Left lung (tissue), 10 donors: Measurements from ENCODE around the gene SENP6. TPM values are rescaled to one million over a fixed set of nuclear protein-coding genes. Genes with fewer than 3 reads are reported as not detected.
"Not testable (repeated sequence)": the region's sequence is repeated elsewhere in the genome, so short reads cannot be mapped to it uniquely, and the experiment has no call there.

Experiments
- ATAC-seq: fragments of 200-7000 bp; cut with Tn5 transposase; one replicate; pipeline ENCODE4 v1.9.1; 2020; ENCODE audit warnings: moderate library complexity
- DNase-seq, 4 donors: peaks; one replicate each; pipeline ENCODE4 v3.0.0-alpha.2; 2013 to 2020
- H3K27ac ChIP-seq, 2 donors: fragments of 200-600 bp; sonication (generic) in 1 of 2; one replicate each; pipeline versions ENCODE4 v1.5.0 to v1.8.0; 2020 to 2021
- H3K27me3 ChIP-seq, 2 donors: fragments of 200-600 bp; sonication (generic) in 1 of 2; one replicate each; pipeline versions ENCODE4 v1.5.0 to v1.8.0; 2020 to 2021
- H3K36me3 ChIP-seq, 2 donors: fragments of 200-600 bp; sonication (generic) in 1 of 2; one replicate each; pipeline versions ENCODE4 v1.5.0 to v1.8.0; 2020 to 2021
- H3K4me1 ChIP-seq, 2 donors: fragments of 200-600 bp; one replicate each; pipeline ENCODE4 v1.8.0; 2021
- H3K4me3 ChIP-seq, 2 donors: fragments of 200-600 bp; sonication (generic) in 1 of 2; one replicate each; pipeline versions ENCODE4 v1.5.0 to v1.8.0; 2020 to 2021; ENCODE audit warnings: mild to moderate bottlenecking in 1 of 2
- H3K9me3 ChIP-seq, 2 donors: fragments of 200-600 bp; sonication (generic) in 1 of 2; one replicate each; pipeline versions ENCODE4 v1.5.0 to v1.8.0; 2020 to 2021
- CTCF ChIP-seq, 2 donors: fragments of 200-600 bp; sonication (generic) in 1 of 2; IDR thresholded peaks; one replicate each; pipeline versions ENCODE4 v1.5.0 to v1.8.0; 2021; ENCODE audit warnings: antibody characterized with exemption in 2 of 2
- intact Hi-C, 2 donors: fragments of 100-400 bp; cut with DNase I; formaldehyde crosslinking; loops; one replicate each; pipeline versions ENCODE4 v1.11.2 to v1.14.2; 2022
- polyA plus RNA-seq, 6 donors: library from polyadenylated mRNA; unstranded; fragments of 120-200 nt; gene quantifications; one replicate each; pipeline ENCODE4 v1.2.1, GENCODE V29; 2013; ENCODE audit not compliant: insufficient read length in 6 of 6
- total RNA-seq, 2 donors: library from RNA; stranded (reverse); fragmentation: NEBNext Ultra II Directional; extraction: Animal tissue kit (Norgen Biotek cat#: 25700); gene quantifications; one replicate each; pipeline ENCODE4 v1.2.1, GENCODE V29; 2021
- donor health status: DM: no; HTN: yes; CAD: no.
- donor health status: DM: no; HTN: no; CAD: no.

Gene SENP6
- total and polyA plus RNA-seq, 8 donors: 72.8 to 185 (median 163) TPM

GRCh38 chr6:75657327-75657726 lies 55.6 kb downstream of the SENP6 start:
- H3K9me3 ChIP-seq: no peaks in the 10 kb centered on the region
- ATAC-seq (no peak), DNase-seq (no peak)
- intact Hi-C loops: no loop called here
- H3K4me1 ChIP-seq: no peaks in the 10 kb centered on the region
- no peak overlapping the region for H3K4me3 ChIP-seq
- H3K27me3 ChIP-seq: no peaks in the 10 kb centered on the region
- no peak overlapping the region for H3K27ac ChIP-seq
- peaks cover 0 to 44% of the 10 kb centered on the region in 2 donors for H3K36me3 ChIP-seq
- TF ChIP-seq CTCF (IDR thresholded peaks at IDR 0.05): no peak

GRCh38 chr6:75666592-75666991 lies 64.9 kb downstream of the SENP6 start:
- TF ChIP-seq CTCF (IDR thresholded peaks at IDR 0.05): no peak
- intact Hi-C loops: no loop called here
- no peak for DNase-seq
- Histone ChIP-seq H3K4me3 (no peak overlapping the region), H3K36me3 (peaks cover 0 to 85% of the 10 kb centered on the region in 2 donors), H3K27ac (no peak overlapping the region), H3K4me1 (no peaks in the 10 kb centered on the region), H3K27me3 (no peaks in the 10 kb centered on the region), H3K9me3 (no peaks in the 10 kb centered on the region)
- no peak for ATAC-seq

- intact Hi-C loops: no loop called here
- Histone ChIP-seq H3K27ac (no peak overlapping the region), H3K9me3 (no peaks in the 10 kb centered on the region), H3K36me3 (peaks cover 0 to 90% of the 10 kb centered on the region in 2 donors), H3K27me3 (no peaks in the 10 kb centered on the region), H3K4me3 (no peak overlapping the region), H3K4me1 (no peaks in the 10 kb centered on the region)
- no peak for ATAC-seq
- TF ChIP-seq CTCF (IDR thresholded peaks at IDR 0.05): no peak
- DNase-seq: no peak
Observed at GRCh38 chr6:75673884-75674283, 72.2 kb downstream of the SENP6 start.

GRCh38 chr6:75676377-75676776 lies 74.7 kb downstream of the SENP6 start:
- no peak for TF ChIP-seq CTCF (IDR thresholded peaks at IDR 0.05)
- no peak for DNase-seq
- ATAC-seq: no peak
- no peak overlapping the region for H3K27ac ChIP-seq
- intact Hi-C loops: no loop called here
- H3K9me3 ChIP-seq: no peaks in the 10 kb centered on the region
- H3K4me1 ChIP-seq: no peaks in the 10 kb centered on the region
- H3K27me3 ChIP-seq: no peaks in the 10 kb centered on the region
- H3K36me3 ChIP-seq: peaks cover 0 to 94% of the 10 kb centered on the region in 2 donors
- H3K4me3 ChIP-seq: no peak overlapping the region

GRCh38 chr6:75682548-75682947 lies 80.9 kb downstream of the SENP6 start:
- H3K4me3 ChIP-seq, H3K27me3 ChIP-seq, H3K27ac ChIP-seq, ATAC-seq, H3K4me1 ChIP-seq, H3K9me3 ChIP-seq, DNase-seq, intact Hi-C loops: not testable (repeated sequence)
- peaks cover 0 to 66% of the 10 kb centered on the region in 2 donors for H3K36me3 ChIP-seq

- H3K9me3 ChIP-seq, ATAC-seq, H3K27me3 ChIP-seq, intact Hi-C loops, H3K27ac ChIP-seq, H3K4me3 ChIP-seq, DNase-seq, H3K4me1 ChIP-seq: not testable (repeated sequence)
- H3K36me3 ChIP-seq: peaks cover 0 to 66% of the 10 kb centered on the region in 2 donors
Observed at GRCh38 chr6:75683005-75683404, 81.3 kb downstream of the SENP6 start.

- H3K27ac ChIP-seq, ATAC-seq, H3K4me3 ChIP-seq, intact Hi-C loops, DNase-seq, H3K9me3 ChIP-seq, H3K4me1 ChIP-seq, H3K27me3 ChIP-seq: not testable (repeated sequence)
- H3K36me3 ChIP-seq: peaks cover 0 to 57% of the 10 kb centered on the region in 2 donors
Observed at GRCh38 chr6:75687535-75687934, 85.9 kb downstream of the SENP6 start.

- peaks cover 0 to 57% of the 10 kb centered on the region in 2 donors for H3K36me3 ChIP-seq
- ATAC-seq, intact Hi-C loops, H3K4me3 ChIP-seq, H3K27me3 ChIP-seq, H3K4me1 ChIP-seq, H3K9me3 ChIP-seq, H3K27ac ChIP-seq: not testable (repeated sequence)
- peak in 1 of 4 donors; percentile 37 for DNase-seq
Observed at GRCh38 chr6:75687937-75688336, 86.3 kb downstream of the SENP6 start.
